SK-N-SH (cell line): ENCODE data around the gene SNCG. TPM values are rescaled to one million over a fixed set of nuclear protein-coding genes. Genes with fewer than 3 reads are reported as not detected.

Experiments used
- CTCF ChIA-PET: fragments of 300-600, 350-600 bp; formaldehyde crosslinking; extraction: SDS; loops from one replicate; lab custom pipeline; 2021; lab: Yijun Ruan, JAX
- POLR2A ChIA-PET: fragments of 350-600 bp; sonication (Branson Sonifier 250); formaldehyde crosslinking; extraction: SDS; loops from one replicate; lab custom pipeline; 2020; ENCODE audit warnings: antibody characterized with exemption, inconsistent platforms; lab: Yijun Ruan, JAX
- DNase-seq: peaks from one replicate; pipeline ENCODE4 v3.0.0; 2012
- H2AFZ ChIP-seq: fragments of 200-600 bp; sonication (generic); 2 replicates; pipeline ENCODE4 v1.8.1; 2016; ENCODE audit warnings: antibody characterized with exemption, mild to moderate bottlenecking, low read depth
- H3F3A ChIP-seq: fragments of 200-600 bp; sonication (generic); replicated peaks from 2 replicates; pipeline ENCODE3; 2016; ENCODE audit warnings: antibody characterized with exemption, mild to moderate bottlenecking; ENCODE audit not compliant: insufficient read depth
- H3K27ac ChIP-seq, 2 experiments: fragments of 200-500 bp in 1 of 2; fragments of 200-600 bp in 1 of 2; sonication (Bioruptor generic) in 1 of 2; sonication (generic), shearing (Covaris generic) in 1 of 2; 2 replicates each; pipeline versions ENCODE4 v1.5.1 to v1.6.1; 2014 to 2016; ENCODE audit warnings: low read depth in 2 of 2, inconsistent platforms in 1 of 2, low read length in 1 of 2, mild to moderate bottlenecking in 1 of 2, mixed read lengths in 1 of 2
- H3K27me3 ChIP-seq: fragments of 200-600 bp; sonication (generic), shearing (Covaris generic); 2 replicates; pipeline ENCODE4 v1.6.1; 2016; ENCODE audit warnings: mixed run types; ENCODE audit not compliant: insufficient read depth
- H3K36me3 ChIP-seq, 2 experiments: fragments of 200-500 bp in 1 of 2; fragments of 200-600 bp in 1 of 2; sonication (Bioruptor generic) in 1 of 2; sonication (generic) in 1 of 2; replicated peaks in 1 of 2; 2 replicates each; pipeline versions ENCODE3 to v1.5.1; 2014 to 2016; ENCODE audit warnings: low read length in 1 of 2, mild to moderate bottlenecking in 1 of 2; ENCODE audit not compliant: insufficient read depth in 2 of 2, control insufficient read depth in 1 of 2
- H3K4me1 ChIP-seq, 2 experiments: fragments of 200-500 bp in 1 of 2; fragments of 200-600 bp in 1 of 2; sonication (Bioruptor generic) in 1 of 2; sonication (generic), shearing (Covaris generic) in 1 of 2; 2 replicates each; pipeline versions ENCODE4 v1.5.1 to v1.6.1; 2014 to 2016; ENCODE audit warnings: low read depth in 1 of 2, low read length in 1 of 2, mixed run types in 1 of 2; ENCODE audit not compliant: insufficient read depth in 2 of 2, control insufficient read depth in 1 of 2
- H3K4me2 ChIP-seq: fragments of 200-600 bp; sonication (generic), shearing (Covaris generic); 2 replicates; pipeline ENCODE4 v1.6.1; 2017; ENCODE audit warnings: mixed run types
- H3K4me3 ChIP-seq, 2 experiments: fragments of 200-500 bp in 1 of 2; fragments of 200-600 bp in 1 of 2; sonication (Bioruptor generic) in 1 of 2; sonication (generic), shearing (Covaris generic) in 1 of 2; 2 replicates each; pipeline versions ENCODE4 v1.5.1 to v1.8.1; 2014 to 2016; ENCODE audit warnings: low read depth in 2 of 2, inconsistent platforms in 1 of 2, low read length in 1 of 2, mild to moderate bottlenecking in 1 of 2, mixed read lengths in 1 of 2, moderate library complexity in 1 of 2
- H3K79me2 ChIP-seq: fragments of 200-600 bp; sonication (generic); 2 replicates; pipeline ENCODE4 v1.8.1; 2017; ENCODE audit warnings: mild to moderate bottlenecking; ENCODE audit not compliant: insufficient read depth
- H3K9ac ChIP-seq: fragments of 200-600 bp; sonication (generic); 2 replicates; pipeline ENCODE4 v1.6.1; 2017; ENCODE audit warnings: mixed run types
- H3K9me2 ChIP-seq: fragments of 200-600 bp; sonication (generic); 2 replicates; pipeline ENCODE4 v1.6.1; 2017; ENCODE audit warnings: mixed run types
- H3K9me3 ChIP-seq: fragments of 200-600 bp; sonication (generic); 2 replicates; pipeline ENCODE4 v1.6.1; 2017; ENCODE audit warnings: mixed run types, mild to moderate bottlenecking, moderate library complexity
- H4K20me1 ChIP-seq: fragments of 200-600 bp; sonication (generic); 2 replicates; pipeline ENCODE4 v1.6.1; 2017; ENCODE audit warnings: mild to moderate bottlenecking, mixed run types; ENCODE audit not compliant: insufficient read depth
- EP300 ChIP-seq, 2 experiments: IDR thresholded peaks; 2 replicates each; pipeline versions ENCODE4 v1.4.0 to v1.6.1; 2012; ENCODE audit warnings: borderline replicate concordance in 1 of 2, low read depth in 1 of 2, low read length in 1 of 2
- FOXJ3 ChIP-seq: sonication (generic); formaldehyde crosslinking; IDR thresholded peaks from 2 replicates; pipeline ENCODE4 v1.5.1; 2020; ENCODE audit warnings: mild to moderate bottlenecking, missing genetic modification reagents
- FOXM1 ChIP-seq: IDR thresholded peaks from 2 replicates; pipeline ENCODE4 v1.4.0; 2012; ENCODE audit warnings: low read depth, mild to moderate bottlenecking
- GABPA ChIP-seq: IDR thresholded peaks from 2 replicates; pipeline ENCODE4 v1.4.0; 2012; ENCODE audit warnings: low read depth, mild to moderate bottlenecking
- JUND ChIP-seq: IDR thresholded peaks from 2 replicates; pipeline ENCODE4 v1.4.0; 2012
- NFIC ChIP-seq: IDR thresholded peaks from 2 replicates; pipeline ENCODE4 v1.4.0; 2012; ENCODE audit warnings: borderline replicate concordance
- NRF1 ChIP-seq: IDR thresholded peaks from 2 replicates; pipeline ENCODE4 v1.6.1; 2012; ENCODE audit warnings: low read depth, mild to moderate bottlenecking, low read length
- POLR2AphosphoS5 ChIP-seq: IDR thresholded peaks from 2 replicates; pipeline ENCODE4 v1.6.1; 2012; ENCODE audit warnings: low read depth, low read length
- RAD21 ChIP-seq: IDR thresholded peaks from 2 replicates; pipeline ENCODE4 v1.6.1; 2012; ENCODE audit warnings: mild to moderate bottlenecking, low read length
- RFX5 ChIP-seq: IDR thresholded peaks from 2 replicates; pipeline ENCODE4 v1.6.1; 2012; ENCODE audit warnings: mild to moderate bottlenecking, improper control_type of control experiment, low read length
- SIN3A ChIP-seq: IDR thresholded peaks from 2 replicates; pipeline ENCODE4 v1.6.1; 2012; ENCODE audit warnings: low read depth, mild to moderate bottlenecking, low read length, moderate library complexity, borderline replicate concordance
- TAF1 ChIP-seq: IDR thresholded peaks from 2 replicates; pipeline ENCODE4 v1.6.1; 2012; ENCODE audit warnings: low read depth, mild to moderate bottlenecking, low read length, moderate library complexity, borderline replicate concordance
- TCF12 ChIP-seq: IDR thresholded peaks from 2 replicates; pipeline ENCODE4 v1.4.0; 2012
- YY1 ChIP-seq: IDR thresholded peaks from 2 replicates; pipeline ENCODE4 v1.4.0; 2012; ENCODE audit warnings: low read depth, mild to moderate bottlenecking
- WGBS: methylation state at CpG from one replicate; pipeline ENCODE4 v1.1.6; 2017; ENCODE audit warnings: low lambda C conversion rate; 5-methylcytosine and 5-hydroxymethylcytosine counted together
- polyA plus RNA-seq, 3 experiments: library from polyadenylated mRNA; depleted of rRNA; stranded (reverse); fragments of >200 nt; gene quantifications; 2 replicates each; pipeline ENCODE4 v1.2.3, GENCODE V29; 2012
- TF ChIP-seq, protein P1 (sequence below): IDR thresholded peaks from 2 replicates; pipeline ENCODE4 v1.6.1; 2012; ENCODE audit warnings: mild to moderate bottlenecking, low read depth, low read length, moderate library complexity
- TF ChIP-seq, protein P2 (sequence below): fragments of 200-600 bp; sonication (generic); IDR thresholded peaks from 2 replicates; pipeline ENCODE4 v1.6.1; 2017; ENCODE audit warnings: antibody characterized with exemption, mild to moderate bottlenecking, moderate library complexity
- TF ChIP-seq, protein P3 (sequence below): IDR thresholded peaks from 2 replicates; pipeline ENCODE4 v1.4.0; 2012; ENCODE audit warnings: low read depth
- TF ChIP-seq, protein P4 (sequence below): fragments of 150-350 bp; IDR thresholded peaks from 2 replicates; pipeline ENCODE4 v1.6.1; 2017; ENCODE audit warnings: antibody characterized with exemption, low read length, low read depth, borderline replicate concordance

Gene SNCG
- polyA plus RNA-seq, 1 of the 3 experiments (the other 2 are of a cell fraction): 4.3 TPM

DNA sequence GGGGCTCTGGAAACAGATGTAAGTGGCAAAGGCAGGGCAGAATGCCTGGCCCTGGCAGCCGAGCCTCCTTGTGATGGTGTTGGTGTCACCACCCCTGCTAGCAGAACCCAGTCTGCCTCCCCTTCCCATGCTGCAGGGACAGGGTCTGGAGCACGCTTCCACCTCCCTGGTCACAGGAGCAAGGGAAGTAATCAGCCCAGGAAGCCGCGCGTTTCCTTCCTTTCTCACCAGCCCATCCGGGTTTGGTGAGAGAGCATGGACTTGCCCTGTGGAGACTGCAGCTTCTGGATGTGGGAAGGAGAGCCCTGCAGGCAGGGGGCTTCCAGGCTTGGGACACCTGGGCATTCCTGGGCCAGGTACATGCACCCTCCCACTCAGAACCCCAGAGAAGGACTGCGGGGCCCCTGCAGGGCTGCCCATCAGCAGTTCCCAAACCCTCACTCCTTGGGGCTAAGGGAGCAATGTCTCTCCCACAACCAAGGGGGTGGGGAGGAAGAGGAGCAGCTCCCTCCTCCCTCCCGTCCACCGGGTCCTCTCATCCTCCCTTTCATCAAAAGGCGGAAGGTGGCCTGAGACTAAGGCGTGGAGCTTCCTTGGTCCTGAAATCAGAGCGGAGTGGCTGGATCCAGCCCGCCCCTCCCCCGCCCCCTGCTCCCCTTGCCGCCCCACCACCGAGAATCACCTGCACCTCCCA, 2.8 kb upstream of the SNCG start:
- 83% methylated on average over 7 of the region's 16 CpGs for WGBS
- peaks cover 6 to 11% of the 10 kb centered on the region in 2 experiments; a peak in 2 of 4 replicates for H3K4me1 ChIP-seq
- no peaks in the 10 kb centered on the region for H3K36me3 ChIP-seq
- no peaks in the 10 kb centered on the region for H3K27me3 ChIP-seq
- no peak for DNase-seq
- POLR2A ChIA-PET: no interaction called here
- H4K20me1 ChIP-seq: no peaks in the 10 kb centered on the region
- H3K27ac ChIP-seq: no peak overlapping the region
- no peak overlapping the region for H3K4me2 ChIP-seq
- H3K9me3 ChIP-seq: no peaks in the 10 kb centered on the region
- no peaks in the 10 kb centered on the region for H3F3A ChIP-seq
- no peaks in the 10 kb centered on the region for H3K9me2 ChIP-seq
- TF ChIP-seq, protein P1, sequence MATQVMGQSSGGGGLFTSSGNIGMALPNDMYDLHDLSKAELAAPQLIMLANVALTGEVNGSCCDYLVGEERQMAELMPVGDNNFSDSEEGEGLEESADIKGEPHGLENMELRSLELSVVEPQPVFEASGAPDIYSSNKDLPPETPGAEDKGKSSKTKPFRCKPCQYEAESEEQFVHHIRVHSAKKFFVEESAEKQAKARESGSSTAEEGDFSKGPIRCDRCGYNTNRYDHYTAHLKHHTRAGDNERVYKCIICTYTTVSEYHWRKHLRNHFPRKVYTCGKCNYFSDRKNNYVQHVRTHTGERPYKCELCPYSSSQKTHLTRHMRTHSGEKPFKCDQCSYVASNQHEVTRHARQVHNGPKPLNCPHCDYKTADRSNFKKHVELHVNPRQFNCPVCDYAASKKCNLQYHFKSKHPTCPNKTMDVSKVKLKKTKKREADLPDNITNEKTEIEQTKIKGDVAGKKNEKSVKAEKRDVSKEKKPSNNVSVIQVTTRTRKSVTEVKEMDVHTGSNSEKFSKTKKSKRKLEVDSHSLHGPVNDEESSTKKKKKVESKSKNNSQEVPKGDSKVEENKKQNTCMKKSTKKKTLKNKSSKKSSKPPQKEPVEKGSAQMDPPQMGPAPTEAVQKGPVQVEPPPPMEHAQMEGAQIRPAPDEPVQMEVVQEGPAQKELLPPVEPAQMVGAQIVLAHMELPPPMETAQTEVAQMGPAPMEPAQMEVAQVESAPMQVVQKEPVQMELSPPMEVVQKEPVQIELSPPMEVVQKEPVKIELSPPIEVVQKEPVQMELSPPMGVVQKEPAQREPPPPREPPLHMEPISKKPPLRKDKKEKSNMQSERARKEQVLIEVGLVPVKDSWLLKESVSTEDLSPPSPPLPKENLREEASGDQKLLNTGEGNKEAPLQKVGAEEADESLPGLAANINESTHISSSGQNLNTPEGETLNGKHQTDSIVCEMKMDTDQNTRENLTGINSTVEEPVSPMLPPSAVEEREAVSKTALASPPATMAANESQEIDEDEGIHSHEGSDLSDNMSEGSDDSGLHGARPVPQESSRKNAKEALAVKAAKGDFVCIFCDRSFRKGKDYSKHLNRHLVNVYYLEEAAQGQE: no peak
- TF ChIP-seq FOXM1 (no peak), POLR2AphosphoS5 (no peak)
- TF ChIP-seq, protein P2, sequence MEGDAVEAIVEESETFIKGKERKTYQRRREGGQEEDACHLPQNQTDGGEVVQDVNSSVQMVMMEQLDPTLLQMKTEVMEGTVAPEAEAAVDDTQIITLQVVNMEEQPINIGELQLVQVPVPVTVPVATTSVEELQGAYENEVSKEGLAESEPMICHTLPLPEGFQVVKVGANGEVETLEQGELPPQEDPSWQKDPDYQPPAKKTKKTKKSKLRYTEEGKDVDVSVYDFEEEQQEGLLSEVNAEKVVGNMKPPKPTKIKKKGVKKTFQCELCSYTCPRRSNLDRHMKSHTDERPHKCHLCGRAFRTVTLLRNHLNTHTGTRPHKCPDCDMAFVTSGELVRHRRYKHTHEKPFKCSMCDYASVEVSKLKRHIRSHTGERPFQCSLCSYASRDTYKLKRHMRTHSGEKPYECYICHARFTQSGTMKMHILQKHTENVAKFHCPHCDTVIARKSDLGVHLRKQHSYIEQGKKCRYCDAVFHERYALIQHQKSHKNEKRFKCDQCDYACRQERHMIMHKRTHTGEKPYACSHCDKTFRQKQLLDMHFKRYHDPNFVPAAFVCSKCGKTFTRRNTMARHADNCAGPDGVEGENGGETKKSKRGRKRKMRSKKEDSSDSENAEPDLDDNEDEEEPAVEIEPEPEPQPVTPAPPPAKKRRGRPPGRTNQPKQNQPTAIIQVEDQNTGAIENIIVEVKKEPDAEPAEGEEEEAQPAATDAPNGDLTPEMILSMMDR: no peak
- TF ChIP-seq, protein P3, sequence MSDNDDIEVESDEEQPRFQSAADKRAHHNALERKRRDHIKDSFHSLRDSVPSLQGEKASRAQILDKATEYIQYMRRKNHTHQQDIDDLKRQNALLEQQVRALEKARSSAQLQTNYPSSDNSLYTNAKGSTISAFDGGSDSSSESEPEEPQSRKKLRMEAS: no peak
- H3K4me3 ChIP-seq: no peak overlapping the region
- no peak overlapping the region for H3K9ac ChIP-seq
- H3K79me2 ChIP-seq: no peaks in the 10 kb centered on the region
- no peak overlapping the region for H2AFZ ChIP-seq
- CTCF ChIA-PET: interaction anchor here (1.4 to 2.6 kb wide), 3 partner anchors 9 to 16 kb away, joined by 6 to 9 read pairs (median 7); no protein-coding TSS in a partner anchor

DNA sequence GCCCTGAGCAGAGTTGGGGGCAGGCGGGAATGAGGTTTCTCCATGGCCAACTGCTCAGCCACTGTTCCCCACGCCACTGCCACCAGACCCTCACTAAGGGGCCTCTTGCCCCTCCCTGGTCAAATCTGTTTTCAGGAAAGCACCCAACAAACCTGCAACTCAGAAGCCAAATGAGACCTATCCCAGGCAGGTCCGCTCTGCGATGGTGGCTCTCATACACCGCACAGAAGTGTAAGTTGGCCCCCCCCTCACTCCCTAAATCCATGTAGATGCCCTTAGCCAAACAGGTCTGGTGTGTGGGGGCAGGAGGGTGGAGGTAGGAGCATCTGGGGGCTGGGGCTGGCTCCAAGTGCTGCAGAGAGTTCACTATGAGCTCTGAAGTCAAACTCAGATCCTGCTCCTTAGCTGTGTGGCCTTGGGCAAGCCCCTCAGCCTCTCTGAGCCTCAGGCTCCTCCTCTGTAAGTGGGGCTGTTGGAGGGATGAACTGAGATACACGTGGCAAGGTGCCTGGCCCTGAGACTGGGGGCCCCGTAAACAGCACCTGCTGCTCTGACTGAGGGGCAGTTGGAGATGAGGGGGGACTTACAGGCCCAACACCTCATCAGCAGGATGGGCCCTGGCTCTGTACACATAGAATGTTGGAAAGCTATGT, 2.1 kb upstream of the SNCG start:
- H3F3A ChIP-seq: no peaks in the 10 kb centered on the region
- POLR2A ChIA-PET: no interaction called here
- H3K4me1 ChIP-seq: peaks cover 6 to 11% of the 10 kb centered on the region in 2 experiments; a peak in 2 of 4 replicates
- no peak for DNase-seq
- CTCF ChIA-PET: interaction anchor here (2.0 to 2.6 kb wide), 2 partner anchors 10 to 16 kb away, joined by 7 to 9 read pairs; no protein-coding TSS in a partner anchor
- H3K36me3 ChIP-seq: no peaks in the 10 kb centered on the region
- no peaks in the 10 kb centered on the region for H3K79me2 ChIP-seq
- no peaks in the 10 kb centered on the region for H3K9me3 ChIP-seq
- 91% methylated on average over 6 of the region's 7 CpGs for WGBS
- no peak overlapping the region for H2AFZ ChIP-seq
- H3K27me3 ChIP-seq: no peaks in the 10 kb centered on the region
- no peak overlapping the region for H3K27ac ChIP-seq
- H3K4me3 ChIP-seq: no peak overlapping the region
- no peak overlapping the region for H3K4me2 ChIP-seq
- H4K20me1 ChIP-seq: no peaks in the 10 kb centered on the region
- H3K9ac ChIP-seq: no peak overlapping the region
- no peaks in the 10 kb centered on the region for H3K9me2 ChIP-seq
- TF ChIP-seq, protein P4, sequence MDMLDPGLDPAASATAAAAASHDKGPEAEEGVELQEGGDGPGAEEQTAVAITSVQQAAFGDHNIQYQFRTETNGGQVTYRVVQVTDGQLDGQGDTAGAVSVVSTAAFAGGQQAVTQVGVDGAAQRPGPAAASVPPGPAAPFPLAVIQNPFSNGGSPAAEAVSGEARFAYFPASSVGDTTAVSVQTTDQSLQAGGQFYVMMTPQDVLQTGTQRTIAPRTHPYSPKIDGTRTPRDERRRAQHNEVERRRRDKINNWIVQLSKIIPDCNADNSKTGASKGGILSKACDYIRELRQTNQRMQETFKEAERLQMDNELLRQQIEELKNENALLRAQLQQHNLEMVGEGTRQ: no peak
- TF ChIP-seq TAF1 (no peak), RAD21 (no peak), NFIC (no peak), TCF12 (no peak), GABPA (no peak), EP300 (IDR thresholded peaks at IDR 0.05; ENCODE audit: borderline replicate concordance in 1 of 2, low read depth in 1 of 2, low read length in 1 of 2) (no peak), SIN3A (no peak), JUND (no peak), RFX5 (no peak), NRF1 (no peak), YY1 (no peak), FOXJ3 (CRISPR knock-in tag) (no peak)
